Urothelium cell line (cell line): Measurements from ENCODE around the gene C22orf15.

Experiments
- DNase-seq: peaks from one replicate; pipeline ENCODE4 v3.0.0; 2011; ENCODE audit warnings: low spot score, mixed read lengths
- FAIRE-seq: peaks from 2 replicates; lab custom pipeline; 2011; peaks lifted over from hg19 to GRCh38; lab: Jason Lieb, UNC

C22orf15 gene

GRCh38 chr22:23750367-23750713 lies 12.4 kb upstream of the C22orf15 start:
- DNase-seq (no peak), FAIRE-seq (no peak)

GRCh38 chr22:23750714-23751440 lies 11.9 kb upstream of the C22orf15 start, which contains the start of gene ZNF70:
TSS of gene ZNF70 (minus strand) at chr22:23751112. CDS start at chr22:23745140, 5,972 bp downstream.
- DNase-seq (peak; percentile 98), FAIRE-seq (no peak)

DNA sequence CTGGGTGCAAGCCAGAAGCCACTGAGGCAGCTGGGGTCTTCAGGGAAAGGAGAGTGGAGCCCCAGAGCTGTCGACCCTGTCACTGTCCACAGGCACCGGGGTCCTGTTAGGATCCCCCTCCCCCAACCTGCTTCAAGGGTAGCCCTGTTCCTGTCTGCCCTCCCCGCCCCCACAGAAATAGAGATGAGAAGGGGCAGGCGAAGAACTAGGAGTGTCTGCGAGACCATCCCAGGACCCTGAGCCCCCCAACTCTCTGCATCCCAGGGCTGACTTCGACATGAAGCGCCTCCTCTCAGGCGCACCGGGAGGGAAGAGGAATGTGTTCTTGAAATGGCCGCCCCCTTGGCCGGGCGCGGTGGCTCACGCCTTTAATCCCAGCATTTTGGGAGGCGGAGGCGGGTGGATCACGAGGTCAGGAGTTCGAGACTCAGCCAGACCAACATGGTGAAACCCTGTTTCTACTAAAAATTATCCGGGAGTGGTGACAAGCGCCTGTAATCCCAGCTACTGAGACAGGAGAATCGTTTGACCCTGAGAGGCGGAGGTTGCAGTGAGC lies 11.3 kb upstream of the C22orf15 start:
- DNase-seq (peak; percentile 63), FAIRE-seq (peak; percentile 91)

- no peak for DNase-seq
- FAIRE-seq: no peak
Observed at GRCh38 chr22:23752090-23752691, 10.6 kb upstream of the C22orf15 start.

DNA sequence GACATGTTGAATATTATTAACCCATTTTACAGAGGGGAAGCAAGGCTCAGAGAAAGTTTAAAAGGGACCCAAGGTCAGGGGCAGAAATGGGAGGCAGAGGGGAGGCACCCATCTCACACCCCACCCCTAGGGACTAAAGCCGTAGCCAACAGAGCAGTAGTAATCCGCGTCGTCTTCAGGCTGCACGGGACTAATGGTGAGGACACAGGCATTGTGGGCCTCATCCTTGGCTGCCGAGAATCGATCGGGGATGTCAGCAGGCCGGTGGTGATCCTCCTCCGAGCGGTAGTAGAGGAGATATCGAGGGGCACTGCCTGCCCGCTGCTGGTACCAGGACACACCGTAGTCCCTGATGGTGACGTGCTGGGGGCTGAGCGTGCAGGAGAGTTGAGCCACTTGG lies 10.0 kb upstream of the C22orf15 start:
- FAIRE-seq (peak; percentile 52), DNase-seq (no peak)

DNA sequence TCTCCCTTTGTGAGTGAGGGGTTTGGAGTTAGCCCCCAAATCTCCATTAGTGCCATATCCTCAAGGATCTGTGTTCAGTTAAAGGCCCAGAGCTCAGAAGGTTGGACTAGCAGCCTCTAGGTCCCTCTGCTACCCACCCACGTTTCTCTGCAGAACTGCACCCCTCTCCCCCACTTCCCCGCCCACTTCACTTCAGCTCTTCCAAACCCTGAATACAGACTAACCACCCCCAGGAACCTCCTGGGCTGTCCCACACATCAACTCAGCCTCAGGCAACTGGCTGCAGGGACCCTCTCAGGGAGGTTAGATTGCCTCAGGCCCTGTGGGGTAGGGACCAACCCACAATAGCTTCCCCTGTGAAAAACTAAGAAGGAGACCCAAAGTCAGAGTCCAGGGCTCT lies 9.4 kb upstream of the C22orf15 start:
- no peak for DNase-seq
- FAIRE-seq: no peak

GRCh38 chr22:23754220-23754919 lies 8.4 kb upstream of the C22orf15 start, which contains the start of gene VPREB3:
TSS of gene VPREB3 (minus strand) at chr22:23754425. CDS start at chr22:23754363, 62 bp downstream.
- DNase-seq (no peak), FAIRE-seq (no peak)

DNA sequence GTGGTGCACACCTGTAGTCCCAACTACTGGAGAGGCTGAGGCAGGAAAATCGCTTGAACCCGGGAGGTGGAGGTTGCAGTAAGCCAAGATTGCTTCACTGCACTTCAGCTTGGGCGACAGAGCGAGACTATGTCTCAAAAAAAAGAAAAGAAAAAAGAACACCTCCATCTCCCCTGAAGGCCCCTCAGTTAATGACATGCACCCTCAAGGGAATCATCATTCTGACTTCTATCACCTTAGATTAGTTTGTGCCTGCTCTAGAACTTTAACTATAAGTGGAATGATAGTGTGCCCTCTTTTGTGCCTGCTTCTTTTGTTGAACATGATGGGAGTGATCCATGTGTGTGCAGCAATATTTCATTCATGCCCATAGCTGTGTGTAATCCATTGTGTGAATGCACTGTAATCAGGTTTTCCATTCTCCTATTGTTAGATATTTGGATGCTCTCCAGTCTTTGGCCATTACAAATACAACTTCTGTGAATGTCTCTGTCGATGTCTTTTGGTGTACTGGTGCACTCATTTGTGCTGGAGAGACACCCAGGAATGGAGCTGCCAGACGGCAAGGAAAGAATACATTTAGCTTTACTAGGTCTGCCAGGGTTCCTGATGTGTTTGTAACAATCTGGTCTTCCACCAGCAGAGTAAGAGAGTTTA lies 7.7 kb upstream of the C22orf15 start:
- FAIRE-seq (peak; percentile 59), DNase-seq (no peak)

- no peak for FAIRE-seq
Observed at GRCh38 chr22:23755711-23756110, 7.1 kb upstream of the C22orf15 start.

GRCh38 chr22:23756891-23757290 lies 5.9 kb upstream of the C22orf15 start:
- DNase-seq (no peak), FAIRE-seq (no peak)

More at GRCh38 chr22:23755711-23756110, 7.1 kb upstream of the C22orf15 start:
- DNase-seq: no peak

DNA sequence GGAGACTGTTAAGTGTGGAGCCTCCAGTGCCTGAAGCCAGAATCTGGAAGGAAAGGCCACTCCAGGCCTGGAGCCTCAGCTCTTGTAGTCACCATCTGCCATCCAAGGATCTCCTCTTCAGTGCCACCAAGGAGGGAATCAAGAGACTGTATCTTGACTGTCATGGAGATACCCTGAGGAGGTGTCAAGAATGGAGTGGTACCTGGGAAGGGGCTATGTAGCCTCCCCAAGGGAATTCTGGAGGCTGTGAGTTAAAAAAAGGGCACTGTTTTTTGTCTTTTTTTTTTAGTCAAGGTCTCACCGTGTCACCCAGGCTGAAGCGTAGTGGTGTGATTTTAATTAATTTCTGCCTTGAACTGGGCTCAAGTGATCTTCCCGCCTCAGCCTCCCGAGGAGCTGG lies 3.2 kb upstream of the C22orf15 start:
- FAIRE-seq (no peak), DNase-seq (no peak)

- FAIRE-seq (no peak), DNase-seq (no peak)
Observed at GRCh38 chr22:23760056-23760455, 2.7 kb upstream of the C22orf15 start.

GRCh38 chr22:23763579-23763945 lies 772 bp downstream of the C22orf15 start:
- DNase-seq (no peak), FAIRE-seq (no peak)

DNA sequence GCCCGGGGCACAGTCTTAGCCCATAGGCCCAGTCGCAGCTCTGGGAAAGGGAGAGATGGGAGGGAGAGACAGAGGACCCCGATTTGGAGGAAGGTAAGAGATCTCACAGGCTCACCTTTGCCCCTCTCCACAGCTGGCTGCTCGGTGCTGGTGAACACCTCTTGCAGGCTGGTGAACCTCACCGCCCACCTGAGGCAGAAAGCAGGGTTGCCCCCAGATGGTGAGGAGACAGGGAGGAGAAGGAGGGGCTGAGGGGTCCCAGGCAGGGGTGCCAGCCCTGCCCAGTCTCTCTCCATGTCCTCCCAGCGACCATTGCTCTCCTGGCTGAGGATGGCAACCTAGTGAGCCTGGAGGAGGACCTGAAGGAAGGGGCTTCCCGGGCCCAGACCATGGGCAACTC lies 1.2 kb downstream of the C22orf15 start:
- DNase-seq: no peak
- no peak for FAIRE-seq

DNA sequence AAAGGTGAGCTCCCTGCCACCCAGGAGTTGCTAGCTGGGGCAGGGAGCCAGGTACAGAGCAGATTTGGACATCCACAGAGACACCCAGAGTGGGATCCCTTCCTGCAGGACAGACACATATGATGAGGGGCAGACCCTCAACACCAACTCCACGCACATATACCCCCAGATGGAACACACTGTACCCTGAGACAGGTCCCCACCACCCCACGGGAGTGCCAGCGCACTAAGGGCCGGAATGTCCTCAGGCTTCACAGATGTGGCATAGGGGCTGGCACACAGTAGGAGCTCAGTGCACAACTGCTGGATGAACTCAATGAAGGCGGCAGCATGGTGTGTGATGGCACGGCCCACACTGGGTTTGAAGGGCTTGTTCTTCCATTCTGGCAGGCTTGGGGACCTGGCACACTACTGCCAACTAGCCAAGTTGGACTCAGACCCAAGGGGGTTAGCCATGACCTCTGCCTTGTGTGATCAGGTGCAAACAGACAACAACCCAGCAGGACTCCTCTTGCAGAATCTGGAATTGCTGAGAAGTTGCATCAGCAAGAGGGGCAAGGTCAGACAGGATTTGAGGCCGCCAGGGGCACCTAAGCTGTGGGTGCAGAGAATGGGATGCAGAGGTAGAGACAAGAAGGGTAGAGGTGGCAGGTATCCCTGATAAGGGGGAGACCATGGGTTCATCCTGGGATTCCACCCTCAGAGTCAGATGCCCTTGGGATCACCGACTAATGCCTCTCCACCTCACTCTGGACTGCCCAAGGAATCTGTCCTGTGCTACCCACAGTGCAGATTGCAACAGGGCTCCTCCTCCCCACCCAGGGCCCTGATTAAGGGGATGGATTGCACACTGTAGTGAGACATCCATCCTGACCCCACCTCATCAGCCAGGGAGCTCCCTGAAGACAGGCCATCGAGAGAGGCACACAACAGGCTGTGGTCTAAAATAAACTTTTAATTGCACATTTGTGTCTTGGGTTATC lies 2.4 kb downstream of the C22orf15 start:
- no peak for DNase-seq
- FAIRE-seq: peak; percentile 80

- DNase-seq (no peak), FAIRE-seq (no peak)
Observed at GRCh38 chr22:23767303-23767672, 4.5 kb downstream of the C22orf15 start.

- DNase-seq (no peak), FAIRE-seq (no peak)
Observed at GRCh38 chr22:23767673-23768548, 5.1 kb downstream of the C22orf15 start, which contains the start of gene CHCHD10. TSS of gene CHCHD10 (minus strand) at chr22:23767972. CDS start at chr22:23767874, 98 bp downstream.

DNA sequence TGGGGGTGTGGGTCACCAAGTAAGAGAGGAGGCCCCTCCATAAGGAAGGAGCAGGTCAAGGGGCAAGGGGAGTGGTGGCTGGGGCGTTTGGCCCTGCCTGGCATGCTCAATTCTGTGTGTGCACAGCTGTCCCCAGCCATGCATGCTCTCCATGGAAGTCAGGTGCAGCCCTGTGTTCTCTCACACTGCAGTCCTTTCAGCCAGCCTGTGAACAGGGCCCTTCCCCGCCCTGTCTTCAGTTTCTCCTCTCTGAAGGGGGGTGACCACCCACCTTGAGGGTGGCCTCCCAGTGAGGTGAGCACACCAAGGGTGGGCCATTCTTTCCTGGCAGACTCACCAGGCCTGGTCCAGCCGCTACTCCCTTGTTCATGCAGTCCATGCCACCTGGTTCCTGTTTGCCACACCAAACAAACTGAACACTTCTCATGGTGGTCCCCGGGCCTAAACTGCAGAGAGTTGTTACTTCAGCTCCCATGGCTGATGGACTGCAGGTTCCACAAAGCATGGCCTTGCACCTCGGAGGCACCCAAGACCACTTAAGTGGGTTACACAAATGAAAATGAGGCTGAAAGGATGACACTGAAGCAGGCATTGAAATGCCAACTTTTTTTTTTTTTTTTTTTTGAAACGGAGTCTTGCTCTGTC lies 6.7 kb downstream of the C22orf15 start:
- DNase-seq (no peak), FAIRE-seq (peak; percentile 79)
